IPS-15b (cell line): ENCODE results near the gene PROM1.

ENCODE experiments used
- H3K27me3 ChIP-seq: one replicate; pipeline ENCODE4 v1.6.1; 2013; ENCODE audit warnings: low read length; ENCODE audit not compliant: control insufficient read depth, insufficient read depth
- H3K36me3 ChIP-seq: one replicate; pipeline ENCODE4 v1.6.1; 2013; ENCODE audit warnings: low read length; ENCODE audit not compliant: control insufficient read depth, insufficient read depth
- H3K4me1 ChIP-seq: one replicate; pipeline ENCODE4 v1.6.1; 2013; ENCODE audit warnings: mild to moderate bottlenecking, low read length; ENCODE audit not compliant: control insufficient read depth, insufficient read depth
- H3K4me3 ChIP-seq: one replicate; pipeline ENCODE4 v1.5.1; 2013; ENCODE audit warnings: low read depth, low read length
- H3K9ac ChIP-seq: one replicate; pipeline ENCODE4 v1.6.1; 2013; ENCODE audit warnings: low read depth, mild to moderate bottlenecking, low read length
- H3K9me3 ChIP-seq: one replicate; pipeline ENCODE4 v1.6.1; 2013; ENCODE audit warnings: mild to moderate bottlenecking, low read length; ENCODE audit not compliant: control insufficient read depth, insufficient read depth

The PROM1 gene

DNA sequence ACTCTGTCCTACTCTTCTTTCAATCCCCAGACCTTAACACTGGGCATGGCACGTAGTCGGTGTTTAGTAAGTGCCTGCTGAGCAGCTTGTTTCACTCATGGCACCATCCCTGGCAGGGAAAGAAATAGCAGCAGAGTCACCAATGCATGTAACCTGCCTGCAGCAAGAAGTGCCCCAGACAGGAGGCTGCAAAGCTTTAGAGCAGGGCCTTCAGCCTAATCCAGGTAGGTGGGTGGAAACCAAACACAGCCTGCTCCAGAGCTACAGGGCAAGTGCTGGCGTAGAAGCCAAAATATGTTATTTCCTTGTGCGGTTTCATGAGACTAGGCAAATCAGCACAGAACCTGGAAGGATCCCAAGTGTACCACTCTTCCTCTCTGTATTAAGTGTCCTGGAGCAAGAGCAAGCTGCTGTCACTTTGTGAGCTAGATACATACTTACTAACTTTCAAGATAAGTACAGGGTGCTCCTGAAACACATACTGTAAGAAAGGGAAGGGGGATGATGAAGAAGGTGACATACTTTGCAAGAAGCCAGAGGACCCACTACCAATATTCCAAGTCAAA lies 5.5 kb downstream of the PROM1 start:
- Histone ChIP-seq H3K9ac (no peak overlapping the region), H3K36me3 (peaks cover 4% of the 10 kb centered on the region), H3K27me3 (peaks cover 11% of the 10 kb centered on the region), H3K9me3 (no peaks in the 10 kb centered on the region), H3K4me3 (no peak overlapping the region), H3K4me1 (peaks cover 21% of the 10 kb centered on the region)

GRCh38 chr4:16077786-16078185 lies 6.0 kb downstream of the PROM1 start:
- Histone ChIP-seq H3K27me3 (peaks cover 8% of the 10 kb centered on the region), H3K36me3 (peaks cover 4% of the 10 kb centered on the region), H3K4me3 (no peak overlapping the region), H3K4me1 (peaks cover 21% of the 10 kb centered on the region), H3K9ac (no peak overlapping the region), H3K9me3 (no peaks in the 10 kb centered on the region)

GRCh38 chr4:16075975-16076757 lies 7.7 kb downstream of the PROM1 start:
- Histone ChIP-seq H3K27me3 (no peaks in the 10 kb centered on the region), H3K9ac (no peak overlapping the region), H3K9me3 (no peaks in the 10 kb centered on the region), H3K4me3 (no peak overlapping the region), H3K36me3 (peaks cover 4% of the 10 kb centered on the region), H3K4me1 (peaks cover 24% of the 10 kb centered on the region)

DNA sequence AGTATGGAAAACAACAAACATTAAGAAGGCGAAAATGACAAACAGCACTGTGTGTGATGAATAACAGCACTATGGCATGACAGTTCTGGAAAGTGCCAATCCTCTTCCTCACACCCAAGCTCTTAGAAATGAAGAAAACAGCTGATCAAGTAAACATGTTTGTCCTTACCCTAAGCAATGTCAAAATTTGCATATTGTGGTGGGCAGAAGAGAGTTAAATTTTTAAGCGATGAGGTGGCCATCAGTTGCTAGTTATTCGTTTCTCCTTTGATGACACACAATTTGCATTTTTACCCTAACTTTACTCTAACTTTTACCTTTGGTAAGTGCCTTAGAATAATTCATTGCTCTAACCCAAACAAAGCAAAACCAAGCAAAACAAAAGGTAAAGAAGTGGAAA lies 8.8 kb downstream of the PROM1 start:
- Histone ChIP-seq H3K4me3 (no peak overlapping the region), H3K27me3 (no peaks in the 10 kb centered on the region), H3K9me3 (no peaks in the 10 kb centered on the region), H3K36me3 (peaks cover 4% of the 10 kb centered on the region), H3K4me1 (peaks cover 24% of the 10 kb centered on the region), H3K9ac (no peak overlapping the region)

DNA sequence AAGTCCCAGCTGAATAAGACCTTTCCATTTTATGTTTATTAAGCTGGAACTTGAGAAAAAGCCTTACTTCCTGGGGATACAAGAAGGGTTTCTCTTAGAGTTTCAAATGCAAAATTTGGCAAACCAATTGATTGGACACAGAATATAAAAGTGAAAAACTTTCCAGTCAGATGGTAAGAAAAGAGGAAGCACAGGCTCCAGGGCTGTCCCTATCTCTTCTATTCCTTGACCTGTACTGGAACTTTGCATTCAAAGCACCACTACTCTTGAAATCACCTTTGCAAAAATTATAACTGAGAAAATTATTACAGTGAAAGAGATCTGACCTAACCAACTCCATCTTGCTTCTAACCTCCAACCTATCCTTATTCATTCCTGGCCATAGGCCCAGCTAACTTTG lies 11.7 kb downstream of the PROM1 start:
- Histone ChIP-seq H3K9ac (no peak overlapping the region), H3K4me1 (peaks cover 20% of the 10 kb centered on the region), H3K9me3 (no peaks in the 10 kb centered on the region), H3K4me3 (no peak overlapping the region), H3K36me3 (peaks cover 4% of the 10 kb centered on the region), H3K27me3 (no peaks in the 10 kb centered on the region)

- Histone ChIP-seq H3K4me1 (peaks cover 10% of the 10 kb centered on the region), H3K27me3 (no peaks in the 10 kb centered on the region), H3K9me3 (no peaks in the 10 kb centered on the region), H3K36me3 (peaks cover 5% of the 10 kb centered on the region), H3K4me3 (no peak overlapping the region), H3K9ac (no peak overlapping the region)
Measured at GRCh38 chr4:16070203-16070602, 13.6 kb downstream of the PROM1 start.

DNA sequence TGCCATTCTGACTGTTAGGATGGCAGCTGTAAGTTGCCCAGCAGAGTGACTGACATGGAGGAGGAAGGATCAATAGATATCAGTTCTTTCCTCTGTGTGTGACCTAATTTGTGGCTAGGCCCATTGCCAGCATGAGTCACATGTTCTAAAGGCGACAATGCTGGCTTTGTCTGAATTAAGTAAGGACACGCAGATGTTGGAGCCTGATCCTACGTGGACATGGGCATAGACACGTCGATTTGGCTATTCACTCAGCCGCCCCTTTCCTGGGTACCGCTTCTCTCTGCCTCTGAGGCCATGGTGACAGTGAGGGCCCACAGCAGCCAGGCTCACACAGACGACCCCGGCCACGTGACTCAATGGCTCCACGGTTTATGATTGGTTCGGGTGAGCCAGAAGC lies 16.3 kb downstream of the PROM1 start:
- H3K9me3 ChIP-seq = no peaks in the 10 kb centered on the region
- H3K27me3 ChIP-seq = no peaks in the 10 kb centered on the region

DNA sequence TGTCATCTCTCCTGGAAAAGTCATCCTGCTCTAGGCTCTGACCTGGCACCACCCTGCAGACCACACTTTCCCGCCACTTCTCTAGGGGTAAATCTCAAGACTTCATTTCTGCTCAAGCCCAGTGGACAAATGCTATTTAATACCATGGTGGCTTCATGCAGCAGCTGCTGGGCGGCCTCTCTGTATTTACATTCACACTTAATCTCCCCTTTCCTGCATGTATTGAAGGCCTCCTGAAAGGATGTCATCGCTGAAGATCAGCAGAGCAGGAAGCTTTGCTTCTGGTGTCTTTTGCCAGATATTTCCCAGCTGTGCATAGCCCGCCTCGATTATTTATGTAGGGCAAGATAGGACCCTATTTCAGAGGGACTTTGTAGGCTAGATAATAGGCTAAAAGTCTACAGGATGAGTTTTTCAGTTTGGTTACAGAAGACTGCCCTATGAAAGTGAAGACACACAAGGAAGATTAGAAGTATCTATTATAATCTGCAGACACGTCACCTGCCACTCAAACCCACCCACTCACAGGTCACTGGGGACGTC lies 17.2 kb downstream of the PROM1 start:
- peaks cover 2% of the 10 kb centered on the region for H3K4me1 ChIP-seq
- H3K27me3 ChIP-seq = no peaks in the 10 kb centered on the region
- no peak overlapping the region for H3K9ac ChIP-seq
- H3K36me3 ChIP-seq = peaks cover 6% of the 10 kb centered on the region
- H3K4me3 ChIP-seq = no peak overlapping the region
- no peaks in the 10 kb centered on the region for H3K9me3 ChIP-seq

More for the DNA sequence above, 16.3 kb downstream of the PROM1 start:
- Histone ChIP-seq H3K36me3 (peaks cover 6% of the 10 kb centered on the region), H3K4me3 (no peak overlapping the region), H3K4me1 (peaks cover 6% of the 10 kb centered on the region), H3K9ac (no peak overlapping the region)

DNA sequence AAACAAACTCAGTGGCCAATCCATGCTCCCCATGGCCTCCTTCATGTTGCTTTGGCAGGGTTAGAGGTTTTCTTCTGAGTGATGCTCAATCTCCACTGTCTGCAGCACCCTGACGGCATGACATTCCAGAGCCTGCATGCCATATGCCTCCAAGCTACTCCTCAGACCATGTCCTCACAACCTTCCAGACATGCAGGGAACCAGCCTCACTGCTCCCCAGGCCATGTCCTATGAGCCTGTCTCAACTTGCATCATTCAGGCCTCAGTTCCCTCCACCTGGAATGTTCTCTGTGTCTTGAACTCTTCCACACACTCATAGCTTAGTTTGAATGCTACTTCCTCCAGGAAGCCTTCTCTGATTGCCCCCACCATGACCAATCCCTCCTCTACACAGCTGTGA lies 18.8 kb downstream of the PROM1 start:
- no peaks in the 10 kb centered on the region for H3K9me3 ChIP-seq
- peaks cover 6% of the 10 kb centered on the region for H3K36me3 ChIP-seq
- H3K9ac ChIP-seq = no peak overlapping the region
- H3K4me3 ChIP-seq = no peak overlapping the region
- H3K27me3 ChIP-seq = no peaks in the 10 kb centered on the region
- H3K4me1 ChIP-seq = peaks cover 2% of the 10 kb centered on the region

DNA sequence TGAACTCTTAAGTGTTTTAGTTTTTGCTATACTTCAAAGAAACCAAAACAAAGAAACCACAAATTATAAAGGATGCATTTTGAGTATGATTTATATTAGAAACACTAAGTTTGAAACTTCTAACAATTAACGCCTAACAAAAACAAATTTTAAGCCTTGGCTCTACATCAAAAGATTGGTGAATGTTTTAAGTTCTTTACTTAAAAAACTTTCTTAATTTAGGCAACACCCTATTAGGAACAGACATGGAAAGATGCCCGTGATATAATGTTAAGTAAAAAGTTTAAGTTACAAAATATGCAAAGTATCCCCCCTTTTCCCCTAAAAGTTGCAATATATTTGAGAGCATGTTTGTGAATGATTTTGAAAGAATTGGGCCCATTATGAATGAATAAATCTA lies 21.2 kb downstream of the PROM1 start:
- no peak overlapping the region for H3K4me3 ChIP-seq
- no peaks in the 10 kb centered on the region for H3K4me1 ChIP-seq
- peaks cover 6% of the 10 kb centered on the region for H3K36me3 ChIP-seq
- no peaks in the 10 kb centered on the region for H3K27me3 ChIP-seq
- no peak overlapping the region for H3K9ac ChIP-seq
- H3K9me3 ChIP-seq = no peaks in the 10 kb centered on the region

GRCh38 chr4:16056681-16057385 lies 27.0 kb downstream of the PROM1 start:
- no peaks in the 10 kb centered on the region for H3K36me3 ChIP-seq
- no peak overlapping the region for H3K4me3 ChIP-seq
- H3K4me1 ChIP-seq = no peaks in the 10 kb centered on the region
- H3K9ac ChIP-seq = no peak overlapping the region
- no peaks in the 10 kb centered on the region for H3K9me3 ChIP-seq
- no peaks in the 10 kb centered on the region for H3K27me3 ChIP-seq
